Spleen (tissue), 11 donors: ENCODE data around the gene ZNF580. TPM values are rescaled to one million over a fixed set of nuclear protein-coding genes. Genes with fewer than 3 reads are reported as not detected.

Experiments
- DNase-seq: peaks from one replicate; pipeline ENCODE4 v3.0.0-alpha.2; 2020
- H3K27ac ChIP-seq, 8 donors: fragments of 200-600 bp; sonication (generic) in 7 of 8; 1 replicate in 4 of 8; 2 replicates in 4 of 8; pipeline versions ENCODE4 v1.5.0 to v1.8.0; 2016 to 2021; ENCODE audit warnings: inconsistent platforms in 4 of 8, mild to moderate bottlenecking in 4 of 8, moderate library complexity in 1 of 8
- H3K27me3 ChIP-seq, 7 donors: fragments of 200-600 bp; sonication (generic) in 6 of 7; replicated peaks in 1 of 7; 1 replicate in 4 of 7; 2 replicates in 3 of 7; pipeline versions ENCODE4 v1.5.0 to v1.8.0; 2016 to 2021; ENCODE audit warnings: inconsistent platforms in 3 of 7, mild to moderate bottlenecking in 1 of 7
- H3K36me3 ChIP-seq, 6 donors: fragments of 200-600 bp; sonication (generic) in 5 of 6; 1 replicate in 4 of 6; 2 replicates in 2 of 6; pipeline versions ENCODE4 v1.5.0 to v1.8.0; 2016 to 2021; ENCODE audit warnings: inconsistent platforms in 2 of 6
- H3K4me1 ChIP-seq, 6 donors: fragments of 200-600 bp; sonication (generic) in 5 of 6; 1 replicate in 3 of 6; 2 replicates in 3 of 6; pipeline versions ENCODE4 v1.5.0 to v1.8.0; 2016 to 2021; ENCODE audit warnings: inconsistent platforms in 3 of 6
- H3K4me3 ChIP-seq, 8 donors: fragments of 200-600 bp; sonication (generic) in 7 of 8; 1 replicate in 4 of 8; 2 replicates in 4 of 8; pipeline versions ENCODE4 v1.5.0 to v1.8.0; 2016 to 2021; ENCODE audit warnings: inconsistent platforms in 4 of 8, mild to moderate bottlenecking in 4 of 8, moderate library complexity in 2 of 8
- H3K9me3 ChIP-seq, 8 donors: fragments of 200-600 bp; sonication (generic) in 7 of 8; 1 replicate in 4 of 8; 2 replicates in 4 of 8; pipeline versions ENCODE4 v1.5.0 to v1.8.0; 2016 to 2021; ENCODE audit warnings: inconsistent platforms in 4 of 8
- POLR2A ChIP-seq, 3 donors: fragments of 450-650 bp; IDR thresholded peaks; one replicate each; pipeline ENCODE4 v1.5.1; 2017; ENCODE audit warnings: antibody characterized with exemption in 3 of 3, mild to moderate bottlenecking in 1 of 3
- POLR2AphosphoS5 ChIP-seq, 3 donors: sonication (generic); formaldehyde crosslinking; IDR thresholded peaks; one replicate each; pipeline ENCODE4 v1.5.1; 2017; ENCODE audit warnings: antibody characterized with exemption in 3 of 3
- WGBS, 5 donors: extraction: QIAGEN DNeasy Blood & Tissue Kit in 3 of 5; methylation state at CpG; one replicate each; pipeline versions ENCODE4 v1.1.5 to v1.1.7; 2013 to 2018; 5-methylcytosine and 5-hydroxymethylcytosine counted together
- intact Hi-C: fragments of 100-400 bp; cut with DNase I; formaldehyde crosslinking; loops from one replicate; pipeline ENCODE4 v1.15.0; 2023; ENCODE audit warnings: low total_unique reads
- polyA plus RNA-seq, 3 donors: library from polyadenylated mRNA; stranded (reverse); fragments of 200-250 nt; gene quantifications; one replicate each; pipeline ENCODE4 v1.2.1, GENCODE V29; 2013
- total RNA-seq, 7 donors: library from RNA; depleted of rRNA in 3 of 7; stranded (reverse); fragments of >200 nt in 3 of 7; fragmentation: NEBNext Ultra II Directional in 4 of 7; extraction: Animal tissue kit (Norgen Biotek cat#: 25700) in 4 of 7; gene quantifications; one replicate each; pipeline versions ENCODE4 v1.1.0 to v1.2.1, GENCODE V29; 2016 to 2021
- TF ChIP-seq, protein P1 (sequence below), 11 experiments: fragments of 200-600 bp in 7 of 11; fragments of 450-650 bp in 4 of 11; sonication (generic) in 4 of 11; IDR thresholded peaks in 8 of 11; conservative IDR thresholded peaks in 3 of 11; 1 replicate in 7 of 11; 2 replicates in 4 of 11; pipeline versions ENCODE4 v1.4.0 to v1.8.0; 2016 to 2021; ENCODE audit warnings: antibody characterized with exemption in 11 of 11, inconsistent platforms in 4 of 11, mild to moderate bottlenecking in 1 of 11
- donor health status: healthy with polysubstance abuse.
- donor health status: DM: no; HTN: no; CAD: no; lungs with moderate emphysema.
- donor health status: DM: no; HTN: no; CAD: no.
- donor health status: Bipolar disorder and iron deficiency.
- donor health status: healthy.
- donor health status: DM: no; HTN: no; CAD: no.
- donor health status: DM: yes; HTN: yes; CAD: no.

ZNF580 gene
- total and polyA plus RNA-seq, 10 donors: 18.9 to 58.7 (median 32.5) TPM

DNA sequence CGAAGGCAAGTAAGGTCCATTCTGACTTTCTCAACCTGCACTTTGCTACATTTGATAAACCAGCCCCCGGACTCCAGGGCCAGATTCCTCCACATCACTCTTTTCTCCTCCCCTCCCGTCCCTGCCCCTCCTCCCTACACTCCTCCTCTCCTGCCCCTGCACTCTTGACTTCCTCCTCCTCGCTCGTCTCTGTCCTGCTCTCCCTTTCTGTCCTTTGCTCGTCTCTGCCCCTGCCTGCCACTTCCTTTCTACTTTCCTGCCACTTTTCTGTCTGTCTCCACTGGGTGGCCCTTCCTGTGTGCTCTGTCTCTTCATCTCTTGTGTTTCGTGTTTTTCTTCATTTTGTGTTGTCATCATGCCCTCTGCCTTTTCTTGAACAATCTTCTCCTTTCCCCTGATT, 21.0 kb downstream of the ZNF580 start:
- Histone ChIP-seq H3K4me1 (peaks cover 25 to 85% (median 42%) of the 10 kb centered on the region in 6 donors), H3K36me3 (peaks cover 8 to 88% (median 72%) of the 10 kb centered on the region in 6 donors), H3K9me3 (no peaks in the 10 kb centered on the region), H3K4me3 (no peak overlapping the region), H3K27me3 (no peaks in the 10 kb centered on the region), H3K27ac (no peak overlapping the region)
- DNase-seq: no peak
- intact Hi-C loops: no loop called here
- WGBS, 5 donors: 50 to 70% (median 59%) methylated on average over 7 of the region's 7 CpGs
- TF ChIP-seq POLR2AphosphoS5 (IDR thresholded peaks at IDR 0.05) (peak in 1 of 3 donors; percentile 12), POLR2A (IDR thresholded peaks at IDR 0.05) (no peak)
- TF ChIP-seq, protein P1, sequence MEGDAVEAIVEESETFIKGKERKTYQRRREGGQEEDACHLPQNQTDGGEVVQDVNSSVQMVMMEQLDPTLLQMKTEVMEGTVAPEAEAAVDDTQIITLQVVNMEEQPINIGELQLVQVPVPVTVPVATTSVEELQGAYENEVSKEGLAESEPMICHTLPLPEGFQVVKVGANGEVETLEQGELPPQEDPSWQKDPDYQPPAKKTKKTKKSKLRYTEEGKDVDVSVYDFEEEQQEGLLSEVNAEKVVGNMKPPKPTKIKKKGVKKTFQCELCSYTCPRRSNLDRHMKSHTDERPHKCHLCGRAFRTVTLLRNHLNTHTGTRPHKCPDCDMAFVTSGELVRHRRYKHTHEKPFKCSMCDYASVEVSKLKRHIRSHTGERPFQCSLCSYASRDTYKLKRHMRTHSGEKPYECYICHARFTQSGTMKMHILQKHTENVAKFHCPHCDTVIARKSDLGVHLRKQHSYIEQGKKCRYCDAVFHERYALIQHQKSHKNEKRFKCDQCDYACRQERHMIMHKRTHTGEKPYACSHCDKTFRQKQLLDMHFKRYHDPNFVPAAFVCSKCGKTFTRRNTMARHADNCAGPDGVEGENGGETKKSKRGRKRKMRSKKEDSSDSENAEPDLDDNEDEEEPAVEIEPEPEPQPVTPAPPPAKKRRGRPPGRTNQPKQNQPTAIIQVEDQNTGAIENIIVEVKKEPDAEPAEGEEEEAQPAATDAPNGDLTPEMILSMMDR (IDR thresholded peaks at IDR 0.05 in 8 of 11, conservative IDR thresholded peaks at IDR 0.05 in 3 of 11): no peak

DNA sequence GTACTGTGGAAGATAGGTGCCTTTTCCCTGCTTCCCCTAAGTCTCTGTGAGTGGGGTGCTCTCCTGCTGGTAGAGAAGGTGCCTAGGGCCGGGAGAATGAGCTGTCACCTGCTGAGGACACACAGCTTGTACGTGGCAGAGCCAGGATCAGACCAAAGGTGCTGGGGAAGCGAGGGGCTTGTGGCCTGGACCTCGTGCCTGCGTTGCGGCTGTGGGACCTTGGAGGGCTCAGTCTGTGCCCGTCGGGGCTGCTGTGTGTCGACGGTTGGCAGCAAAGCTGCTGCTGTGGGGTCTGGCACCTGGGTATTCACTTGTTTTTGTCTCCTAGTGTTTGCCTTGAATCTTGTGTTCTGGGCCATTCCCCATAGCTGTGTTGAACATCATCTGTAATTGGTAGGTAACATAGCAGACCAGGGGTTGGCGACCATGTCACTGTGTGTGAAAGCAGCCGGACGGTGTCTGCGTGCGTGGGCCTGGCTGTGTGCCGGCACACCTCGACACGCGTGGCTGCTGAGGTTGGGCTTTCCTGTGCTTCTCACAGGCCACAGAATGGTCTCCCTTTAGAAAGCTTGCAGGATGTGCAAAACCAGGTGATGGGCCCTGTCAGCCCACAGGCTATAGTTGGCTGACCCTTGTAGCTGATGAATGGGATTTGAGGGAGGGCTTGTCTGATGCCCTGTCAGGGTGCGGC, 23.2 kb downstream of the ZNF580 start:
- Histone ChIP-seq H3K9me3 (no peaks in the 10 kb centered on the region), H3K4me1 (peaks cover 3 to 85% (median 34%) of the 10 kb centered on the region in 6 donors), H3K27me3 (no peaks in the 10 kb centered on the region), H3K36me3 (peaks cover 9 to 100% (median 92%) of the 10 kb centered on the region in 6 donors), H3K27ac (no peak overlapping the region), H3K4me3 (no peak overlapping the region)
- 88 to 92% (median 89%) methylated on average over 15 to 20 of the region's 20 CpGs for WGBS, 5 donors
- TF ChIP-seq POLR2A (IDR thresholded peaks at IDR 0.05) (no peak), POLR2AphosphoS5 (IDR thresholded peaks at IDR 0.05) (peak in 2 of 3 donors; percentile 47 to 72)
- DNase-seq: no peak
- intact Hi-C loops: no loop called here

DNA sequence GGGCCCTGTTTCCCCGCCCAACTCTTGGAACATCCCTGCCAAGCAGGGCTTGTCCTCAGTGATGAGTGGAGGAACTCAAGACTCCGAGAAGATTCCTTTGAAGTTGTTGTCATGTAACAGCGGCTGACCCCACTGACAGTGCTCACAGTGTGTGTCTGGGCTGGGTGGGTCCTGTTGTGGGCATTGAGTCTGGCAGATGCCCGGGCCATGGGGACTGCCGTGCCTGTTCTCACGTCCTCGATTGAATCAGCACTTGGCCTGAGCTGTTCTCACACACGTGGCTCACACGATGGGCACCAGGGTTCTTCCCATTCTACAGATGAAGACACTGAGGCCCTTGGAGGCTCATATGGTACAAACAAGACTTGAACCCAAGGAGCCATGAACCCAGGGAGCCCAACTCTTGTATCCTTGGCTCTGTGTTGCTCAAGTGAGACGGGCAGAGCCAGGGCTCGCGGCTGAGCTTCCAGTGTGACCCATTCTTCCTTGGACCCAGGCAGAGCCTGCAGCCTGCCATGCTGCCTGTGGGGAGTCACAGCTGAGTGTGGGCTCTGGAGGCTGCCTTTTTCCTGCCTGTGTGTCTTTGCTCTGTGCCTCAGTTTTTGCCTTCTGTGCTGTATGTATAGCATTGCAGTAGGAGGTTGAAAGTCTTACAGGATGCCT, 25.7 kb downstream of the ZNF580 start:
- H3K4me3 ChIP-seq: no peak overlapping the region
- WGBS, 5 donors: 88 to 96% (median 91%) methylated on average over 8 to 12 of the region's 12 CpGs
- intact Hi-C loops: no loop called here
- H3K27ac ChIP-seq: no peak overlapping the region
- H3K27me3 ChIP-seq: no peaks in the 10 kb centered on the region
- peaks cover 9 to 100% (median 91%) of the 10 kb centered on the region in 6 donors for H3K36me3 ChIP-seq
- peak in 1 of 3 donors; percentile 63 for TF ChIP-seq POLR2AphosphoS5 (IDR thresholded peaks at IDR 0.05)
- TF ChIP-seq, protein P1 (IDR thresholded peaks at IDR 0.05 in 8 of 11, conservative IDR thresholded peaks at IDR 0.05 in 3 of 11): no peak
- no peaks in the 10 kb centered on the region for H3K9me3 ChIP-seq
- peaks cover 1 to 85% (median 32%) of the 10 kb centered on the region in 6 donors for H3K4me1 ChIP-seq
- DNase-seq: no peak

DNA sequence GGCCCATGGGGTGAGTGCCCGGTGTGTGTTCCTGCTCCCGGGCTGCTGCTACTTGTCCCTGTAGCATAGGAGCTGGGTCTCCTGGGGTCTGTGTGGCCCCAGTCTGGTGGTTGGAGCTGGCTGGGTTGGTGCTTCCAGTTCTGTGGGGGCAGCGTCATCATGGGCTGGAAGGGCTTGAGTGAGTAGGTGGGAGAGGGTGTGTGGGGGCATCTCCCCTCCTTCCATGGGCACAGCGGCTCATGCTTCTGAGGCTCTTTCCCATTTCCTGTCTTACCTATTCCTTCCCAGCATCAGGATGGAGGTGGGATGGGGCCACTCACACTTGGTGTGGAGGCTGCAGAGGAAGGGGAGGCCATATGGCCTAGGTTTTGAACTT, 26.2 kb downstream of the ZNF580 start:
- H3K4me1 ChIP-seq: peaks cover 7 to 85% (median 37%) of the 10 kb centered on the region in 6 donors
- no peak overlapping the region for H3K4me3 ChIP-seq
- no peaks in the 10 kb centered on the region for H3K9me3 ChIP-seq
- H3K36me3 ChIP-seq: peaks cover 9 to 100% (median 89%) of the 10 kb centered on the region in 6 donors
- H3K27ac ChIP-seq: no peak overlapping the region
- no peak for DNase-seq
- WGBS, 5 donors: 83 to 95% (median 92%) methylated on average over 4 of the region's 4 CpGs
- TF ChIP-seq POLR2A (IDR thresholded peaks at IDR 0.05): no peak
- TF ChIP-seq POLR2AphosphoS5 (IDR thresholded peaks at IDR 0.05): peak in 1 of 3 donors; percentile 12
- intact Hi-C loops: no loop called here
- H3K27me3 ChIP-seq: no peaks in the 10 kb centered on the region

DNA sequence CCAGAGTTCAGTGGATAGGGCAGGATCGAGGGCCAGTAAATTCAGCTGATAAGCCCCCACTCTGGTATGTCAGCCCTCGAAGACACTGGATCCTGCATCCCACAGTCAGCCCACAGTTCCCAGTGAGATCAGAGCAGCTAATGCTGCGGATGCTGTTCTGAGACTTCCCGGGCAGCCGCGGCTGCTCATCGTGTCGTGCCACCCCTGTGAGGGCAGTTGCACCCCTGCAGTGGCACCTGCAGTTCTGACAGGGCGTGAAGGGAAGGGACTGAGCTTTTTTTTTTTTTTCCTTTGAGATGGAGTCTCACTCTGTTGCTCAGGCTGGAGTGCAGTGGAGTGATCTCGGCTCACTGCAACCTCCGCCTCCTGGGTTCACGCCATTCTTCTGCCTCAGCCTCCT, 26.7 kb downstream of the ZNF580 start:
- TF ChIP-seq POLR2A (IDR thresholded peaks at IDR 0.05): no peak
- TF ChIP-seq POLR2AphosphoS5 (IDR thresholded peaks at IDR 0.05): peak in 2 of 3 donors; percentile 39 to 56
- H3K9me3 ChIP-seq: no peaks in the 10 kb centered on the region
- peaks cover 7 to 87% (median 39%) of the 10 kb centered on the region in 6 donors for H3K4me1 ChIP-seq
- H3K27me3 ChIP-seq: no peaks in the 10 kb centered on the region
- 76 to 91% (median 87%) methylated on average over 12 of the region's 12 CpGs for WGBS, 5 donors
- intact Hi-C loops: no loop called here
- no peak overlapping the region for H3K4me3 ChIP-seq
- DNase-seq: no peak
- H3K36me3 ChIP-seq: peaks cover 9 to 100% (median 88%) of the 10 kb centered on the region in 6 donors
- H3K27ac ChIP-seq: no peak overlapping the region
